Progenitor cell of endocrine pancreas (in vitro differentiated cells): Measurements from ENCODE around the gene TRIM66. TPM values are rescaled to one million over a fixed set of nuclear protein-coding genes. Genes with fewer than 3 reads are reported as not detected.

Experiments used
- DNase-seq: peaks from one replicate; pipeline ENCODE4 v3.0.0; 2021; ENCODE audit warnings: low spot score; ENCODE audit not compliant: unreplicated experiment
- H3K27ac Mint-ChIP-seq: 2 replicates; pipeline ENCODE4 v1.8.0; 2021; ENCODE audit warnings: mild to moderate bottlenecking, moderate library complexity, mixed read lengths
- H3K27me3 Mint-ChIP-seq: 2 replicates; pipeline ENCODE4 v1.8.0; 2021; ENCODE audit warnings: mixed read lengths
- H3K36me3 Mint-ChIP-seq: 2 replicates; pipeline ENCODE4 v1.8.0; 2022; ENCODE audit warnings: mixed read lengths; ENCODE audit not compliant: insufficient read depth
- H3K4me1 Mint-ChIP-seq: 2 replicates; pipeline ENCODE4 v1.8.0; 2021; ENCODE audit warnings: low read depth, mixed read lengths
- H3K4me3 Mint-ChIP-seq: 2 replicates; pipeline ENCODE4 v1.8.0; 2021; ENCODE audit warnings: low read depth, mild to moderate bottlenecking, moderate library complexity, mixed read lengths
- H3K9me3 Mint-ChIP-seq: 2 replicates; pipeline ENCODE4 v1.8.0; 2021; ENCODE audit warnings: low read depth, mixed read lengths
- CTCF ChIP-seq: fragments of 200-600 bp; sonication (generic); IDR thresholded peaks from one replicate; pipeline ENCODE4 v1.5.0; 2021; ENCODE audit warnings: antibody characterized with exemption, mild to moderate bottlenecking; ENCODE audit not compliant: unreplicated experiment
- total RNA-seq: library from RNA; stranded (reverse); gene quantifications from 2 replicates; pipeline ENCODE4 v1.2.1, GENCODE V29; 2021

Gene TRIM66
- total RNA-seq, 1 donor from 2014 or later = 9.4 TPM

GRCh38 chr11:8566613-8567210, 115.8 kb downstream of the TRIM66 start:
- H3K27ac Mint-ChIP-seq = no peak overlapping the region
- peaks cover 2% of the 10 kb centered on the region for H3K36me3 Mint-ChIP-seq
- H3K4me3 Mint-ChIP-seq = no peak overlapping the region
- H3K27me3 Mint-ChIP-seq = no peaks in the 10 kb centered on the region
- peaks cover 4% of the 10 kb centered on the region for H3K4me1 Mint-ChIP-seq
- TF ChIP-seq CTCF = peak; percentile 78
- DNase-seq = no peak
- peaks cover 7% of the 10 kb centered on the region for H3K9me3 Mint-ChIP-seq

- Mint-ChIP-seq H3K4me1 (peaks cover 4% of the 10 kb centered on the region), H3K27me3 (no peaks in the 10 kb centered on the region), H3K9me3 (peaks cover 15% of the 10 kb centered on the region), H3K27ac (no peak overlapping the region), H3K4me3 (no peak overlapping the region), H3K36me3 (peaks cover 3% of the 10 kb centered on the region)
- no peak for TF ChIP-seq CTCF
- DNase-seq = no peak
These were observed 117.9 kb downstream of the TRIM66 start for GRCh38 chr11:8564526-8564925.

Other genes starting within 250 kb of the TRIM66 start
- gene STK33, start 88.4 kb downstream of the TRIM66 start, total RNA-seq = 22.6 and 23.4 TPM in 2 replicates
- gene RPL27A, start 127 bp upstream of the TRIM66 start, total RNA-seq = 731 and 748 TPM in 2 replicates
- 15.7 and 16.5 TPM in 2 replicates for gene AKIP1, start 228.5 kb upstream of the TRIM66 start, total RNA-seq